Astrocyte (in vitro differentiated cells and primary cell): Measurements from ENCODE around the gene ZNF823.

Experiments used
- CTCF ChIP-seq: IDR thresholded peaks from 2 replicates; pipeline ENCODE4 v1.5.1; 2011; ENCODE audit warnings: low read depth, mild to moderate bottlenecking, inconsistent platforms, low read length, moderate library complexity; ENCODE audit not compliant: insufficient read depth
- EZH2 ChIP-seq: IDR thresholded peaks from 2 replicates; pipeline ENCODE4 v1.6.1; 2012; ENCODE audit warnings: mild to moderate bottlenecking, low read length, inconsistent platforms; ENCODE audit not compliant: insufficient read depth

DNA sequence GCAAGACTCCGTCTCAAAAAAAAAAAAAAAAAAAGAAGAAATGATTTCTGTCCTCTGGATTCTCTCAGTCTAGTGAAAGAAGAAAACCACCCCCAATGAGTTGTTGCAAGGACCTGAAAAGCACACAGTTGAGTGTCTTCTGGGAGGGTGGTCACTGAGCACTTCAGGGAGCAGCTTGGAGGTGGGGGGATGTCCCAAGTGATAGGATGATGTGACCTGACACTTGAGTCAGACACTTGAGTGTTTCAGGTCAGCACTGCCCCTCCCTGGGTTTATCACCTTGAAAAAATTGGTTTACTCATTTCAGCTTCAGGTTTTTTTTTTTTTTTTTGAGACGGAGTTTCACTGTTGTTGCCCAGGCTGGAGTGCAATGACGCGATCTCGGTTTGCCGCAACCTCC, 63.2 kb downstream of the ZNF823 start:
- no peak for TF ChIP-seq CTCF
- no peak for TF ChIP-seq EZH2
